DND-41 (cell line): ENCODE measurements around the gene RAPGEF2.

Experiments
- ATAC-seq: fragments of 200-7000 bp; cut with Tn5 transposase; 3 replicates; pipeline ENCODE4 v1.9.1; 2021; ENCODE audit warnings: low read depth; ENCODE audit not compliant: insufficient read depth
- DNase-seq: peaks from one replicate; pipeline ENCODE4 v3.0.0-alpha.2; 2020
- H2AFZ ChIP-seq: 2 replicates; pipeline ENCODE4 v1.6.0; 2012; ENCODE audit warnings: low read depth, low read length
- H3K27ac ChIP-seq: 2 replicates; pipeline ENCODE4 v1.5.1; 2012; ENCODE audit warnings: low read length, inconsistent platforms
- H3K27me3 ChIP-seq: fragments of 200-600 bp; sonication (generic); 2 replicates; pipeline ENCODE4 v1.6.0; 2012; ENCODE audit warnings: low read length, mild to moderate bottlenecking, inconsistent platforms; ENCODE audit not compliant: insufficient read depth, poor library complexity
- H3K36me3 ChIP-seq: 2 replicates; pipeline ENCODE4 v1.5.1; 2012; ENCODE audit warnings: low read length, inconsistent platforms; ENCODE audit not compliant: insufficient read depth
- H3K4me1 ChIP-seq: 2 replicates; pipeline ENCODE4 v1.5.1; 2012; ENCODE audit warnings: mild to moderate bottlenecking, low read length; ENCODE audit not compliant: insufficient read depth
- H3K4me2 ChIP-seq: 2 replicates; pipeline ENCODE4 v1.6.0; 2012; ENCODE audit warnings: mild to moderate bottlenecking, moderate library complexity, low read length, inconsistent platforms; ENCODE audit not compliant: insufficient read depth
- H3K4me3 ChIP-seq, 2 experiments: fragments of 200-600 bp in 1 of 2; shearing (Covaris generic) in 1 of 2; 2 replicates each; pipeline ENCODE4 v1.5.1; 2012 to 2016; ENCODE audit warnings: inconsistent platforms in 2 of 2, low read length in 2 of 2, mild to moderate bottlenecking in 2 of 2, low read depth in 1 of 2, moderate library complexity in 1 of 2
- H3K79me2 ChIP-seq: 2 replicates; pipeline ENCODE4 v1.6.0; 2012; ENCODE audit warnings: low read length, inconsistent platforms; ENCODE audit not compliant: insufficient read depth
- H3K9ac ChIP-seq: 2 replicates; pipeline ENCODE4 v1.6.0; 2012; ENCODE audit warnings: low read depth, mild to moderate bottlenecking, inconsistent platforms, low read length, moderate library complexity
- H3K9me3 ChIP-seq: 2 replicates; pipeline ENCODE4 v1.5.1; 2012; ENCODE audit warnings: low read length, moderate library complexity, mild to moderate bottlenecking, inconsistent platforms; ENCODE audit not compliant: insufficient read depth, severe bottlenecking
- H4K20me1 ChIP-seq: 2 replicates; pipeline ENCODE4 v1.6.0; 2012; ENCODE audit warnings: low read length; ENCODE audit not compliant: insufficient read depth
- CTCF ChIP-seq: IDR thresholded peaks from 2 replicates; pipeline ENCODE4 v1.5.1; 2012; ENCODE audit warnings: borderline replicate concordance, low read length, moderate library complexity, mild to moderate bottlenecking; ENCODE audit not compliant: poor library complexity, severe bottlenecking; ENCODE audit errors: extremely low read depth
- EZH2 ChIP-seq: IDR thresholded peaks from 3 replicates; pipeline ENCODE4 v1.6.1; 2012; ENCODE audit warnings: borderline replicate concordance, low read depth, mild to moderate bottlenecking, moderate library complexity, low read length, inconsistent platforms; ENCODE audit not compliant: severe bottlenecking

Gene RAPGEF2

GRCh38 chr4:159102622-159103383 is at the start of gene RAPGEF2:
TSS of gene RAPGEF2 (plus strand) at chr4:159103079. CDS start at chr4:159104163, 1,084 bp downstream.
- peak within 1 kb of the TSS; percentile 92 for H3K4me2 ChIP-seq
- H2AFZ ChIP-seq = peak within 1 kb of the TSS; percentile 77
- peak; percentile 91 for ATAC-seq
- H3K27ac ChIP-seq = no peak within 1 kb of the TSS; the same call in 1 of the 2 replicates
- H3K4me3 ChIP-seq = peak within 1 kb of the TSS; percentile 82 to 84; a peak in 3 of 4 replicates
- peaks cover 40% of the 10 kb centered on the region for H3K4me1 ChIP-seq
- H3K27me3 ChIP-seq = peaks cover 24% of the 10 kb centered on the region
- no peaks in the 10 kb centered on the region for H3K36me3 ChIP-seq
- H3K9me3 ChIP-seq = no peaks in the 10 kb centered on the region
- peaks cover 16% of the 10 kb centered on the region for H3K79me2 ChIP-seq
- DNase-seq = peak; percentile 87
- peak within 1 kb of the TSS; percentile 75 for H3K9ac ChIP-seq
- peaks cover 20% of the 10 kb centered on the region; the same call in 1 of the 2 replicates for H4K20me1 ChIP-seq
- peak; percentile 83 for TF ChIP-seq EZH2
- no peak for TF ChIP-seq CTCF

GRCh38 chr4:159055833-159056232 is 47.0 kb upstream of the RAPGEF2 start:
- H3K79me2 ChIP-seq = no peaks in the 10 kb centered on the region
- H3K4me1 ChIP-seq = no peaks in the 10 kb centered on the region
- TF ChIP-seq CTCF = no peak
- TF ChIP-seq EZH2 = no peak
- no peak for DNase-seq
- ATAC-seq = no peak
- H3K27me3 ChIP-seq = peaks cover 5% of the 10 kb centered on the region
- H4K20me1 ChIP-seq = no peaks in the 10 kb centered on the region
- no peak overlapping the region for H3K4me2 ChIP-seq
- H3K9ac ChIP-seq = no peak overlapping the region
- no peak overlapping the region for H3K27ac ChIP-seq
- H3K36me3 ChIP-seq = no peaks in the 10 kb centered on the region
- no peak overlapping the region for H2AFZ ChIP-seq
- H3K9me3 ChIP-seq = no peaks in the 10 kb centered on the region
- H3K4me3 ChIP-seq = no peak overlapping the region

- Histone ChIP-seq H3K27ac (no peak overlapping the region), H3K4me1 (no peaks in the 10 kb centered on the region)
- TF ChIP-seq EZH2 (no peak), CTCF (no peak)
Measured at GRCh38 chr4:159060161-159060560, 42.7 kb upstream of the RAPGEF2 start.

More at GRCh38 chr4:159060161-159060560, 42.7 kb upstream of the RAPGEF2 start:
- H3K4me3 ChIP-seq = no peak overlapping the region
- H3K9me3 ChIP-seq = no peaks in the 10 kb centered on the region
- H3K4me2 ChIP-seq = no peak overlapping the region
- peaks cover 5% of the 10 kb centered on the region for H3K27me3 ChIP-seq
- no peak for ATAC-seq
- no peaks in the 10 kb centered on the region for H3K79me2 ChIP-seq
- no peaks in the 10 kb centered on the region for H3K36me3 ChIP-seq
- H4K20me1 ChIP-seq = no peaks in the 10 kb centered on the region
- H2AFZ ChIP-seq = no peak overlapping the region
- no peak for DNase-seq
- H3K9ac ChIP-seq = no peak overlapping the region
